ENCODE results near the gene ZNF91.
"Not testable (repeated sequence)": the region's sequence is repeated elsewhere in the genome, so short reads cannot be mapped to it uniquely, and the experiment has no call there.

The ZNF91 gene

GRCh38 chr19:23394511-23394910 is 760 bp downstream of the ZNF91 start:
- DNase-seq: peak; percentile 35

- DNase-seq: no peak
Observed at GRCh38 chr19:23393121-23393520, 2.1 kb downstream of the ZNF91 start.

GRCh38 chr19:23391236-23391635 is 4.0 kb downstream of the ZNF91 start:
- no peak for DNase-seq

- DNase-seq: no peak
Observed at GRCh38 chr19:23385404-23385803, 9.9 kb downstream of the ZNF91 start.

- no peak for DNase-seq
Observed at GRCh38 chr19:23384858-23385257, 10.4 kb downstream of the ZNF91 start.

GRCh38 chr19:23384166-23384565 is 11.1 kb downstream of the ZNF91 start:
- no peak for DNase-seq

GRCh38 chr19:23382955-23383354 is 12.3 kb downstream of the ZNF91 start:
- DNase-seq: no peak

- no peak for DNase-seq
Observed at GRCh38 chr19:23381114-23381513, 14.2 kb downstream of the ZNF91 start.

- DNase-seq: not testable (repeated sequence)
Observed at GRCh38 chr19:23379671-23380070, 15.6 kb downstream of the ZNF91 start.

- no peak for DNase-seq
Observed at GRCh38 chr19:23378948-23379347, 16.3 kb downstream of the ZNF91 start.

- no peak for DNase-seq
Observed at GRCh38 chr19:23377276-23377675, 18.0 kb downstream of the ZNF91 start.

GRCh38 chr19:23366437-23366836 is 28.8 kb downstream of the ZNF91 start:
- DNase-seq: no peak

GRCh38 chr19:23366031-23366430 is 29.2 kb downstream of the ZNF91 start:
- not testable (repeated sequence) for DNase-seq

- DNase-seq: no peak
Observed at GRCh38 chr19:23365222-23365621, 30.0 kb downstream of the ZNF91 start.

- DNase-seq: not testable (repeated sequence)
Observed at GRCh38 chr19:23361843-23362242, 33.4 kb downstream of the ZNF91 start.

- DNase-seq: no peak
Observed at GRCh38 chr19:23351806-23352205, 43.5 kb downstream of the ZNF91 start.

- no peak for DNase-seq
Observed at GRCh38 chr19:23346696-23347095, 48.6 kb downstream of the ZNF91 start.

- no peak for DNase-seq
Observed at GRCh38 chr19:23345838-23346237, 49.4 kb downstream of the ZNF91 start.

- peak; percentile 4 for DNase-seq
Observed at GRCh38 chr19:23343434-23344010, 51.7 kb downstream of the ZNF91 start.

- no peak for DNase-seq
Observed at GRCh38 chr19:23328211-23328610, 67.1 kb downstream of the ZNF91 start.

GRCh38 chr19:23321953-23322549 is 73.2 kb downstream of the ZNF91 start:
- peak; percentile 36 for DNase-seq

- not testable (repeated sequence) for DNase-seq
Observed at GRCh38 chr19:23321403-23321802, 73.9 kb downstream of the ZNF91 start.

- not testable (repeated sequence) for DNase-seq
Observed at GRCh38 chr19:23319571-23319970, 75.7 kb downstream of the ZNF91 start.

GRCh38 chr19:23318941-23319340 is 76.3 kb downstream of the ZNF91 start:
- DNase-seq: not testable (repeated sequence)

- DNase-seq: no peak
Observed at GRCh38 chr19:23318143-23318542, 77.1 kb downstream of the ZNF91 start.
